Measurements from ENCODE around the gene SLC25A21. TPM values are rescaled to one million over a fixed set of nuclear protein-coding genes. Genes with fewer than 3 reads are reported as not detected.
"Not testable (repeated sequence)": the region's sequence is repeated elsewhere in the genome, so short reads cannot be mapped to it uniquely, and the experiment has no call there.

The SLC25A21 gene
- total RNA-seq, 2 experiments from 2014 or later = not detected

DNA sequence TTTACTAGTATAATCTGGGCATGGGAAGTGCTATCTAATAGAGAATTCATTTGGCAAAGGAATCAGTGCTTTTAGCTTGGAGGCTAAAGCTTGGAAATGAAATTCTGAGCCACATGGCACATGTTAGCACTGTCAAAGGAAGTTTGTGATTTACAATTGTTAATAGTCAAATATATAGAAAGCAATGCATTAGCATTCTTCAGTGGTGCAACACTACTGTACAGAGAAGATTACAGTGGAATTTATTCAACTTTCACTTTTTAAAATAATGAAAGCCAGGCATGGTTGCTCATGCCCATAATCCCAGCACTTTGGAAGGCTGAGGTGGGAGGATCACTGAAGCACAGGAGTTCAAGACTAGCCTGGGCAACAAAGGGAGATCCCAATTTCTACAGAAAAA is 464.8 kb downstream of the SLC25A21 start:
- Mint-ChIP-seq H3K4me3 (no peak overlapping the region), H3K4me1 (no peaks in the 10 kb centered on the region), H3K9me3 (no peaks in the 10 kb centered on the region), H3K27ac (no peak overlapping the region), H3K27me3 (no peaks in the 10 kb centered on the region), H3K36me3 (ENCODE audit: low read depth) (no peaks in the 10 kb centered on the region)
- ChIA-PET POLR2A (no interaction called here), CTCF (no interaction called here)
- no peak for DNase-seq

DNA sequence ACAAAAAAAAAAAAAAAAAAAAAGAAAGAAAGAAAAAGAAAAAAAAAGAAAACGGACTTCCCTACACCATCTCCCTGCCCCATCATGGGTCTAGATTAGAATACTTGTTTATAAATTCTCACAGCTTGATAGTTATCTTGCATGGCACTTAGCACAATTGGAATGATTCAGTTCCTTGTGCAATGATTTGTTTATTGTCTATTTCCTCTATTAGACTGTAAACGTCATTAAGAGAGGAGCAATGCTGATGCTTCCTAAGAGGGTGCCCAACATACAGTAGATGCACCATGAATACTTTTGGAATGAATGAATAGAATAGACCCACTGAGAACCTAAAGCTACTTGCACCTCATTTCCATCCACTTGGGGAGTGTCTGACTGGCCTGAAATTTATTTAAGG is 469.9 kb downstream of the SLC25A21 start:
- H3K4me1 Mint-ChIP-seq = no peaks in the 10 kb centered on the region
- peaks cover 2% of the 10 kb centered on the region for H3K9me3 Mint-ChIP-seq
- no peak overlapping the region for H3K4me3 Mint-ChIP-seq
- H3K27ac Mint-ChIP-seq = no peak overlapping the region
- H3K27me3 Mint-ChIP-seq = no peaks in the 10 kb centered on the region
- no peak for DNase-seq
- ChIA-PET CTCF (no interaction called here), POLR2A (no interaction called here)
- no peaks in the 10 kb centered on the region for H3K36me3 Mint-ChIP-seq (ENCODE audit: low read depth)

DNA sequence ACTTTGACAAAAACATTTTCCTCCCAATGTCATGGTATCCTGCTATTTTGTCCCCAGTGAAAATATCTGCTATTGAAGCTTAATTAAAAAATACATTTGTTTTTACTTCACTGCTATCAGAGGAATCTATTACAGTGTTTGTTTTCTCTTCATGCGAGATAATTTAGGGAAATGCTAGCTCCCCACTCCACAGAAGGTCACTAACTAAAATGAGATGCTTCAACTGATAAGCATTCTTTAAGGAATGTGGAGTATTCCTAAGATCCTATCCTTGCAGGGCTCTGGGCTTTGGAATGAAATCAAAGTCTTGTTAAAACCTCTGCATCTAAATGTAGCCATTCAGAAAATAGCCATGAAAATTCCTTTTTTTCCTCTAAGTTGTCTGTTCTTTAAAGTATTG is 471.3 kb downstream of the SLC25A21 start:
- Mint-ChIP-seq H3K27me3 (no peaks in the 10 kb centered on the region), H3K4me3 (no peak overlapping the region), H3K4me1 (no peaks in the 10 kb centered on the region), H3K9me3 (peaks cover 7% of the 10 kb centered on the region), H3K27ac (no peak overlapping the region), H3K36me3 (ENCODE audit: low read depth) (no peaks in the 10 kb centered on the region)
- no peak for DNase-seq
- POLR2A ChIA-PET = no interaction called here
- CTCF ChIA-PET = no interaction called here

DNA sequence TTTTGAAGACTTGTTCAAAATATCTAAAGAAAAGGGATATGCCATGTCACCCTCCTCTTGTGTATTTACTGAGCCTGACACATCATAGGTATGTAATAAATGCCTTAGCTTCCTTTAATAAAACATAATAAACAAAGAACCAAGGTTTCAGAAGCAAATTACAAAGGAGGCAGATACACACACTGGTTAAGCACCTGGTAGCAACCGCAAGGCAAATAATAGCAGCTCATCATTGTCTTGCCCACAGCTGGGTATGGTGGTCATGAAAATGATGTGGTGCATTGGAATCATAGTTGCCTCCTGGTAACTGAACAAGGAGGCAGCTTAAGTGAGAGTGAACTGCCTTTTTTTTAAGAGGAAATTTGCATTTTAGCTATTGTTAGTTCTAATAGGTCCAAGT is 471.8 kb downstream of the SLC25A21 start:
- Mint-ChIP-seq H3K36me3 (ENCODE audit: low read depth) (no peaks in the 10 kb centered on the region), H3K4me3 (no peak overlapping the region), H3K9me3 (peaks cover 7% of the 10 kb centered on the region), H3K27ac (no peak overlapping the region), H3K4me1 (no peaks in the 10 kb centered on the region), H3K27me3 (no peaks in the 10 kb centered on the region)
- ChIA-PET CTCF (no interaction called here), POLR2A (no interaction called here)
- DNase-seq = no peak

DNA sequence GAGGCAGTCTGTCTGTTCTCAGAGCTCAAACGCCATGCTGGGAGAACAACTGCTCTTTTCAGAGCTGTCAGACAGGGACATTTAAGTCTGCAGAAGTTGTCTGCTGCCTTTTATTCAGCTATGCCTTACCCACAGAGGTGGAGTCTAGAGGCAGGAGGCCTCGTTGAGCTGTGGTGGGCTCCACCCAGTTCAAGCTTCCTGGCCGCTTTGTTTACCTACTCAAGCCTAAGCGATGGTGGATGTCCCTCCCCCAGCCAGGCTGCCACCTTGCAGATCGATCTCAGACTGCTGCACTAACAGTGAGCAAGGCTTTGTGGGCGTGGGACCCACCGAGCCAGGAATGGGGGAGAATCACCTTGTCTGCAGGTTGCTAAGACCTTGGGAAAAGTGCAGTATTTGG is 473.0 kb downstream of the SLC25A21 start:
- H3K4me3 Mint-ChIP-seq, H3K4me1 Mint-ChIP-seq, POLR2A ChIA-PET: not testable (repeated sequence)

DNA sequence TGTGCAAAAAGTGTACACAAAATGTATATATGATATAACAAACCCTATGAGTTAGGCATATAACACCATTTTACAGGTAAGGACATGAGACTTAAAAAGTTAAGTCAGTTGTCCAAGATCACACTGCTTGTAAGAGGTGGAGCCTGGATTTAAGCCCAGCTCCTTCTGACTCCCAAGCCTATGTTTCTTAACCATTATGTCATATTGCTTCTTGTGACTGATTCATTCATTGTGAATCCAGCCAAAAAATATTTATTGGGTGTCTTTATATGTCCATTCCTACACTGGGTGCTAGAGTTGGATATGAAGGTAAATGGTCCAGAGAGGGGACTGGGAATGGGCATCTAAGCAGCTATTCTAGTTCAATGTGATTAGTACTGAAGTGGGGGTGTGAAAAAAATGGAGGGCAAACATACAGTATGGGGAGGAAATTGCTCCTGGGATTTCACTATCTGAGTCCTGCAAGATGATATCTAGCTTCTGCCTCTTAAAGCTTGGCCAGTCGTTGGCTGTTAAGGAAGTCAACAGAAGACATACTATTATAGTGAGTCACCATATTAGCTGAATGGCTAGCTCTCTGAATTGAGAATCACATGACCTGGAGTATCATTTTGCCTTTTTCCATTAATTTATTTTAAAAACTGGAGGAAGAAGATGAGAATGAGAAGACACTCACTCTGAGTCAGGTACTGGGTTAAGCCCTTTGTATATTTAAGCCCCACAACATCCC is 481.9 kb downstream of the SLC25A21 start:
- H3K27ac Mint-ChIP-seq = no peak overlapping the region
- ChIA-PET CTCF (no interaction called here), POLR2A (no interaction called here)
- no peaks in the 10 kb centered on the region for H3K27me3 Mint-ChIP-seq
- H3K4me3 Mint-ChIP-seq = no peak overlapping the region
- DNase-seq = no peak
- H3K36me3 Mint-ChIP-seq (ENCODE audit: low read depth) = no peaks in the 10 kb centered on the region
- peaks cover 5% of the 10 kb centered on the region for H3K9me3 Mint-ChIP-seq
- no peaks in the 10 kb centered on the region for H3K4me1 Mint-ChIP-seq

More for the DNA sequence above, 473.0 kb downstream of the SLC25A21 start:
- H3K36me3 Mint-ChIP-seq (ENCODE audit: low read depth); CTCF ChIA-PET; DNase-seq; H3K9me3 Mint-ChIP-seq; H3K27ac Mint-ChIP-seq; H3K27me3 Mint-ChIP-seq: not testable (repeated sequence)

DNA sequence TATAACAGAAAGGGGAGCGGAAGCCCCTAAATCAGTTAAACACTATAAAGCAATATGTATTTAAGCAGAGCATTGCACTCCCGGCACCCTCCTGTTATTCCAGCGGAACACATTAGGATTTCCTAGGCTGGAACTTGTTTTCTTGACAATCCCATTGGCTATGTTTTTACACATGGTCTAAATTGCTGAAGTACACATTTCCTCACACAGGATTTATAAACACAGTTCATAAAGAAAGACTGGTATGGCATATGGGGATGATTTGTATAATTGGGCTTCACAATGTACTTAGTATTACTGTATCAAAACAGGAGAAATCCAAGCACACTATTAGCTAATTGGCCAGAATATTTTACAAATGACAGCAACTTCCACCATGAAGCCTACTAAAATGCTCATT is 487.5 kb downstream of the SLC25A21 start:
- DNase-seq = no peak
- no peaks in the 10 kb centered on the region for H3K4me1 Mint-ChIP-seq
- POLR2A ChIA-PET = no interaction called here
- H3K9me3 Mint-ChIP-seq = no peaks in the 10 kb centered on the region
- H3K4me3 Mint-ChIP-seq = no peak overlapping the region
- CTCF ChIA-PET = no interaction called here
- no peaks in the 10 kb centered on the region for H3K36me3 Mint-ChIP-seq (ENCODE audit: low read depth)
- H3K27me3 Mint-ChIP-seq = no peaks in the 10 kb centered on the region
- H3K27ac Mint-ChIP-seq = no peak overlapping the region

DNA sequence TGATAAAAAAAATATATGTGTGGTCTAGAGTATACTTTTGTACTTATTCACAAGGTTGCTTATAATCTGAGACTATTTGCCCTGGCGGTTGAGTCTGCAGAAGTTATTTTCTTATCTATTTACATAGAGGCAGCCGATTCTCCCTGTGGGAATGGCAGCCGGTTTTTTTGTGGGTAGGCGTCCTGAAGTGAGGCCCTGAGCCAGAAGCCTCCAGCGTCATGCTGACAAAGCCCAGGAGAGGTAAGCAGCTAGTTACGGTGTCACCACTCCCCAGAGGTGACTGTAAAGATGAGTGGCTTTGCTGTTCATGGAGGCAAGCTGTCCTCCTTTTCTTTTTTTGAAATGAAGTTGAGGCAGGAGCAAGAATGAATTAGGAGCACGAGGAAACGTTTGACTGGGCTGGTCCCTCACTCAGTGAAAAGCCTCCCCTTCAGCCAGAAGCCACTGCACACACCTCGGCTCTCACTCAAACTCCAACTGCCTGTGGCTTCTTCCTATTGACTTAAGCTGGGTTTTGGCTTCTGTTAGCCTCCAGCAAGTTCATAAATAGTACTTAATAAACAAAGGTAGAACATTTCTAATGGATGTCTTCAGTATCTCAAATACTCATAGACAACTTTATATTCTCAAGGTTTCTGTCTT is 489.2 kb downstream of the SLC25A21 start:
- Mint-ChIP-seq H3K9me3 (no peaks in the 10 kb centered on the region), H3K27me3 (no peaks in the 10 kb centered on the region), H3K36me3 (ENCODE audit: low read depth) (no peaks in the 10 kb centered on the region), H3K4me1 (no peaks in the 10 kb centered on the region), H3K4me3 (no peak overlapping the region), H3K27ac (no peak overlapping the region)
- DNase-seq = no peak
- CTCF ChIA-PET = no interaction called here
- POLR2A ChIA-PET = no interaction called here

DNA sequence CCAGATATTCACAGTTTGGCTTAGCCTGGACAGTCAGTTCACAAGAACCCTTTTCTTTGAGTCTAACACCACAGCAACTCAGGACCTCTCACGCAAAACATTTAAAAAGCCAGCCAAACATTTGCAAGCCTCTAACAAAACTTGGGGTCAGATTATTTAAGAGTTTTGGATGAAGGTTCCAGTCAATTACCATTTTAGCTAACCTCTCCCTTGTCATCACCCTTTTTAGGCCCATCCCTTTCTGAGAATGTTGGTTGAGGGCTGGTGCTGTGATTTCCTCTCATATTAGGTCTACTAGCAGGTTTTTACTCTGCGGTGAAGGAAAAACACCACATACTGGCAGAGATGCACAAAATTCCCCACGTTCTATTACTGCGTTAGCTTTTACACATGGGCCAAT is 490.1 kb downstream of the SLC25A21 start:
- Mint-ChIP-seq H3K4me1 (no peaks in the 10 kb centered on the region), H3K9me3 (no peaks in the 10 kb centered on the region), H3K4me3 (no peak overlapping the region), H3K36me3 (ENCODE audit: low read depth) (no peaks in the 10 kb centered on the region), H3K27ac (no peak overlapping the region), H3K27me3 (peaks cover 2% of the 10 kb centered on the region)
- no peak for DNase-seq
- CTCF ChIA-PET = no interaction called here
- POLR2A ChIA-PET = no interaction called here

DNA sequence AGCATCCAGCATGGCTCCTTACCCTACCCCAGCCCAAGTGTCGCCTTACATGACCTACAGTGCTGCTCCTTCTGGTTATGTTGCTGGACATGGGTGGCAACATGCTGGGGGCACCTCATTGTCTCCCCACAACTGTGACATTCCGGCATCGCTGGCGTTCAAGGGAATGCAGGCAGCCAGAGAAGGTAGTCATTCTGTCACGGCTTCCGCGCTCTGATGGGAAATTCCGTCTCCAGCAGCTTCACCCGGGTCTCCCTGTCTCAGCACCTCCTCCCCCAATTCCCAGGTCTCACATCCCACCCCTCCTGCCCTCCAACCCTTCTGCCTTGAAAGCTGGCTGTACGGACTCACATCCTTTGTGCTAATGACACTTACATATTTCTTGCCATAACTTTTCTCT is 496.2 kb downstream of the SLC25A21 start:
- ChIA-PET CTCF (no interaction called here), POLR2A (interaction anchor here (0.6 kb wide), 1 partner anchor 36 kb away, joined by 3 read pairs; no protein-coding TSS in a partner anchor)
- H3K27ac Mint-ChIP-seq = no peak overlapping the region
- peaks cover 9% of the 10 kb centered on the region for H3K27me3 Mint-ChIP-seq
- no peak for DNase-seq
- H3K36me3 Mint-ChIP-seq (ENCODE audit: low read depth) = no peaks in the 10 kb centered on the region
- no peaks in the 10 kb centered on the region for H3K4me1 Mint-ChIP-seq
- H3K9me3 Mint-ChIP-seq = no peaks in the 10 kb centered on the region
- H3K4me3 Mint-ChIP-seq = no peak overlapping the region

DNA sequence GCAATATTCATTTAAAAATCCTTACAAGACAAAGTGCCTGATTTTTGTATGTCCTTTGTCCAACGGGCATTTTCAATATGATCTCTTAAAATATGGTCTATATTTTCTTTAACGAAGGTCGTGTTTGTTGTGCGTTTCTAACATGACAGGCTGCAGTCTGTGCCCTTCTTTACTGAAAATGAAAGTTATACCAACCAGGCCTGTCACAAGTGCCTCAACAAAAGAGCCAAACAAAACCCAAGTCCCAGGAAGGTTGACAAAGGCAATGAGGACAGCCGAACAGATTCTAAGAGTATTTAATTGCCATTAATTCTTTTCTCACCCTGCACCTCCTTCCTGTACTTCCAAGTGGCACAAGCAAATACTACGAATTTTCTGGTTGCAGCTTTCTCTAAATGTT is 496.8 kb downstream of the SLC25A21 start:
- H3K9me3 Mint-ChIP-seq = no peaks in the 10 kb centered on the region

DNA sequence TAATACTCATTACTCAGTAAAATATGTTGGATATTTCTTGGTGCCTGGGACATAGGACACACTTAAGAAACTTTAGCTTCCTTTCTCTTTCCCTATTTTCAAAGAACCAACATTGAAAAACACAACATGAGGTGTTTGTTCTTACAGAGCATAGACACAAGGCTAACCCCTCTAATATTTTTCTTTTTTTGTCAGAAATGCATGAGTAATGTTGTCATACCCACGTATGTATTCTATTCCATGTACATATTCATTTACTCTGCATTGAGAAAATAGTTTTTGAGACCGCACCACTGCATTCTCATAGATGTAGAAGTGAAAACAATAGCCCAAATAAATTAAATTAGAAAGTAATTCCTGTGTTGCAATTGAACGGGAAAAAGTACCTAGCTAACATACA is 497.7 kb downstream of the SLC25A21 start:
- H3K9me3 Mint-ChIP-seq = no peaks in the 10 kb centered on the region
- H3K27ac Mint-ChIP-seq = no peak overlapping the region
- DNase-seq = no peak
- H3K36me3 Mint-ChIP-seq (ENCODE audit: low read depth) = no peaks in the 10 kb centered on the region
- peaks cover 9% of the 10 kb centered on the region for H3K27me3 Mint-ChIP-seq
- ChIA-PET POLR2A (no interaction called here), CTCF (no interaction called here)
- no peak overlapping the region for H3K4me3 Mint-ChIP-seq
- no peaks in the 10 kb centered on the region for H3K4me1 Mint-ChIP-seq

More for the DNA sequence above, 496.8 kb downstream of the SLC25A21 start:
- ChIA-PET POLR2A (no interaction called here), CTCF (no interaction called here)
- Mint-ChIP-seq H3K27me3 (peaks cover 9% of the 10 kb centered on the region), H3K4me1 (no peaks in the 10 kb centered on the region), H3K27ac (no peak overlapping the region), H3K36me3 (ENCODE audit: low read depth) (no peaks in the 10 kb centered on the region), H3K4me3 (no peak overlapping the region)
- DNase-seq = no peak

DNA sequence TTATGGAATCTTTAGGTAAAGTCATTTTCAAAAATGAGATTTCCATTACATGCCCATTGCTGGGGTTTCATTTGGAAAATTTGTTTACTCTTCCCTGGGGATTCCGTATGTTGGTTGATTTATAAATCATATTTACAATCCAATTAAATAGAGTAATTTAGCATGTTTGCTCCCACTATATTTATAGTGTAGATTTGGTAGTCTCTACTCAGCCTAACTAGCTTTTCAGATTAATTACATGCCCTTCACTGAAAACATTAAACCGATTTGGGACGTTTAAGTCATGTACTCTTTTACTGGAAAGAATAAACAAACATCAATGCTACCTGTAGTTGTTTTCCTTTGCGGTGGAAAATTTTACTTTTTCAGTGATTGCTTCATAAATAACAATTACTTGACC is 500.3 kb downstream of the SLC25A21 start:
- Mint-ChIP-seq H3K27ac (no peak overlapping the region), H3K4me1 (no peaks in the 10 kb centered on the region), H3K36me3 (ENCODE audit: low read depth) (no peaks in the 10 kb centered on the region), H3K9me3 (no peaks in the 10 kb centered on the region), H3K4me3 (no peak overlapping the region), H3K27me3 (peaks cover 14% of the 10 kb centered on the region)
- ChIA-PET CTCF (no interaction called here), POLR2A (no interaction called here)
- DNase-seq = no peak

DNA sequence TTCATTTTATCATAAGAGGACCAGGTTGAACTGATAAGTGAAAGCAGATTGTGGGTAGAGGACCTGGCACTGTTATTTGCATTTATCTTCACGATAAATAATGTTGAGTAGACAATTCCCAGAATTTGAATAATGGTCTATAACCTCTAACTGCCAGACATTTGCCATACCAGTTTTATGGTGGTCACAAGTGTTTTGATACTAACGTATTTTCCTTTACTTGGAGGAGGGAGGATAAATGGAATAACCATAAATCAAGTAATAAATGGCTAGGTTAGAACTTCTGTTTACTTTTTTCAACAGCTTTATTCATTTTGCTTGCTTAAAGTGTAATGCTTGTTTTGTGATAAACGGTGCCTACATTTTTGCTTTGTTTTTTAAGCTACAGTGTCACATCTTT is 501.3 kb downstream of the SLC25A21 start:
- POLR2A ChIA-PET = no interaction called here
- CTCF ChIA-PET = no interaction called here
- H3K27ac Mint-ChIP-seq = no peak overlapping the region
- no peaks in the 10 kb centered on the region for H3K9me3 Mint-ChIP-seq
- no peaks in the 10 kb centered on the region for H3K36me3 Mint-ChIP-seq (ENCODE audit: low read depth)
- H3K4me1 Mint-ChIP-seq = no peaks in the 10 kb centered on the region
- no peak overlapping the region for H3K4me3 Mint-ChIP-seq
- DNase-seq = no peak
- H3K27me3 Mint-ChIP-seq = peaks cover 15% of the 10 kb centered on the region

Data from activated CD4-positive, alpha-beta memory T cell treated with anti-CD3 and anti-CD28 coated beads, Interleukin-2, amount 10 ng/mL, durations not matched to agents 7 days and 5 days (primary cell).